ENCODE results near the gene NANOS2. TPM values are rescaled to one million over a fixed set of nuclear protein-coding genes. Genes with fewer than 3 reads are reported as not detected.

The NANOS2 gene
- total and polyA plus RNA-seq, 2 of the 13 experiments (the other 11 are each of a cell fraction or from before 2014, with no cell fraction given), result not detected

GRCh38 chr19:45911291-45911690 is 3.3 kb downstream of the NANOS2 start (continued):
- no peak for TF ChIP-seq PAX8 (CRISPR knock-in tag; IDR thresholded peaks at IDR 0.05; ENCODE audit: borderline replicate concordance)
- TF ChIP-seq NR0B2 (CRISPR knock-in tag; IDR thresholded peaks at IDR 0.05), result 0 out of 2 replicates have a peak, but pooled peaks have one; percentile 36
- no peak for TF ChIP-seq ESRRA (CRISPR knock-in tag; IDR thresholded peaks at IDR 0.05; ENCODE audit: low read depth)
- TF ChIP-seq MAX (IDR thresholded peaks at IDR 0.05), result peak; percentile 27
- TF ChIP-seq RNF2 (conservative IDR thresholded peaks at IDR 0.05; ENCODE audit: low read depth), result 0 out of 2 replicates have a peak, but pooled peaks have one; percentile 51
- TF ChIP-seq ATF7-NPFF (CRISPR knock-in tag; IDR thresholded peaks at IDR 0.05; ENCODE audit: low read depth), result 0 out of 2 replicates have a peak, but pooled peaks have one; percentile 48
- TF ChIP-seq PATZ1 (CRISPR knock-in tag; IDR thresholded peaks at IDR 0.05), result peak; percentile 32; the same call in 1 of the 2 replicates
- TF ChIP-seq ZNF710 (CRISPR knock-in tag; IDR thresholded peaks at IDR 0.05; ENCODE audit: borderline replicate concordance), result 0 out of 2 replicates have a peak, but pooled peaks have one; percentile 24
- no peak for TF ChIP-seq HIC2 (CRISPR knock-in tag; IDR thresholded peaks at IDR 0.05; ENCODE audit: low read depth)
- TF ChIP-seq GATAD2A (CRISPR knock-in tag; IDR thresholded peaks at IDR 0.05), result peak; percentile 46; the same call in 1 of the 2 replicates

Measured in HepG2 (cell line).